HG03280 (cell line): Measurements from ENCODE around the gene SAMSN1.
"Not testable (repeated sequence)": the region's sequence is repeated elsewhere in the genome, so short reads cannot be mapped to it uniquely, and the experiment has no call there.

ENCODE experiments used
- ATAC-seq: cut with Tn5 transposase; IDR thresholded peaks from one replicate; pipeline ENCODE4 v1.9.1; 2021; ENCODE audit warnings: mild to moderate bottlenecking, moderate library complexity; ENCODE audit not compliant: unreplicated experiment

Gene SAMSN1

GRCh38 chr21:14567331-14568279, 21.5 kb upstream of the SAMSN1 start:
- ATAC-seq = peak; percentile 68

GRCh38 chr21:14566894-14567293, 20.8 kb upstream of the SAMSN1 start:
- no peak for ATAC-seq

- ATAC-seq = no peak
These were observed 16.8 kb upstream of the SAMSN1 start for GRCh38 chr21:14562959-14563358.

- no peak for ATAC-seq
These were observed 14.4 kb upstream of the SAMSN1 start for GRCh38 chr21:14560555-14560954.

GRCh38 chr21:14560139-14560538, 14.0 kb upstream of the SAMSN1 start:
- no peak for ATAC-seq

- ATAC-seq = peak; percentile 39
These were observed 13.0 kb upstream of the SAMSN1 start for GRCh38 chr21:14559102-14559501.

GRCh38 chr21:14557413-14557812, 11.3 kb upstream of the SAMSN1 start:
- no peak for ATAC-seq

GRCh38 chr21:14554948-14555347, 8.8 kb upstream of the SAMSN1 start:
- no peak for ATAC-seq

GRCh38 chr21:14553422-14553821, 7.3 kb upstream of the SAMSN1 start:
- no peak for ATAC-seq

GRCh38 chr21:14551741-14552140, 5.6 kb upstream of the SAMSN1 start:
- ATAC-seq = no peak

GRCh38 chr21:14550135-14550534, 4.0 kb upstream of the SAMSN1 start:
- no peak for ATAC-seq

- no peak for ATAC-seq
These were observed 2.7 kb upstream of the SAMSN1 start for GRCh38 chr21:14548779-14549178.

GRCh38 chr21:14547834-14548513, 1.9 kb upstream of the SAMSN1 start:
- peak; percentile 38 for ATAC-seq

GRCh38 chr21:14546719-14547118, 604 bp upstream of the SAMSN1 start:
- ATAC-seq = not testable (repeated sequence)

GRCh38 chr21:14543983-14544382, 2.1 kb downstream of the SAMSN1 start:
- ATAC-seq = no peak

- ATAC-seq = no peak
These were observed 3.5 kb downstream of the SAMSN1 start for GRCh38 chr21:14542638-14543037.

GRCh38 chr21:14541841-14542490, 4.1 kb downstream of the SAMSN1 start:
- ATAC-seq = no peak

- no peak for ATAC-seq
These were observed 7.6 kb downstream of the SAMSN1 start for GRCh38 chr21:14538483-14538882.

- ATAC-seq = no peak
These were observed 9.2 kb downstream of the SAMSN1 start for GRCh38 chr21:14536929-14537328.

- no peak for ATAC-seq
These were observed 10.4 kb downstream of the SAMSN1 start for GRCh38 chr21:14535702-14536101.
